Measurements from ENCODE around the gene ASXL1. TPM values are rescaled to one million over a fixed set of nuclear protein-coding genes. Genes with fewer than 3 reads are reported as not detected.
"Not testable (repeated sequence)": the region's sequence is repeated elsewhere in the genome, so short reads cannot be mapped to it uniquely, and the experiment has no call there.

ASXL1 gene
- total RNA-seq, 1 donor from 2014 or later = 79.1 TPM

DNA sequence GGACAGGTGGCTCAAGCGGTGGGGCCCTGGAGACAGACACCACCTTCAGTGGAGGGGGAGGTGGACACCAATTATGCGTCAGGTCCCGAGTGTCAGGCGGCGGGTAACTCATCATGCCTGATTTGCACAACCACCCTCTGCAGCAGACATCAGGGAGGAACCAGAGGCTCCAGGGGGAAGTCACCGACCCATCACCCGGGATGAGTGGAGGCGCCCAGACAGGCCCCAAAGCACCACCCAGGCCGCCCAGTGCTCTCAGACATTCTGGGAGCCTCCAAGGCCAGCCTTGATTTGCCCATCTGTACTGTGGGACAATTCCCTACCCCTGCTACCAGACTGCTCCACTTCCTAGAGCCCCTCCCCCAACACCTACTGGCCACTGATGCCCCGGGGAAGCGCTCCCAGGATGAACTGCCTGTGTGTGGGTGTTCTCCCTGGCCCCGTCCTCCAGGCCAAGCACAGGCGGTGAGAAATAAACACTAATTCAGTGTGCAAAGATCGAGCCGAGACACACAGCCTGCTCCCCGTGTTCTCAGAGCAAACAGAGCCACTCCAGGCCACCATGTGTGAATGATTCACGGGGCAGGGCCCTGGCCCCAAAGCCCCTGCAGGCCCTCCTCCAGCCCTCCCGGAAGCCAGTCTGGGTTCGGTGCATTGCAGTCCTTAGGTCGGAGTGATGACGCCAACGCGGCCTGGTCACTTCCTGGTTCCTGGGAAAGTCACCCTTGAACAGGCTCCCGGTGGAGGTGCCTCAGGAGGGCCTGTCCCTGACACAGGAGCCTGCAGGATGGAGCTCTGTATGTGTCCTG, 107.2 kb downstream of the ASXL1 start:
- H3K27ac ChIP-seq = peak overlapping the region; percentile 58
- peaks cover 50% of the 10 kb centered on the region for H3K4me1 ChIP-seq
- intact Hi-C loops (cut with DNase I) = no loop called here
- H3K27me3 ChIP-seq = no peaks in the 10 kb centered on the region
- TF ChIP-seq, protein P1, sequence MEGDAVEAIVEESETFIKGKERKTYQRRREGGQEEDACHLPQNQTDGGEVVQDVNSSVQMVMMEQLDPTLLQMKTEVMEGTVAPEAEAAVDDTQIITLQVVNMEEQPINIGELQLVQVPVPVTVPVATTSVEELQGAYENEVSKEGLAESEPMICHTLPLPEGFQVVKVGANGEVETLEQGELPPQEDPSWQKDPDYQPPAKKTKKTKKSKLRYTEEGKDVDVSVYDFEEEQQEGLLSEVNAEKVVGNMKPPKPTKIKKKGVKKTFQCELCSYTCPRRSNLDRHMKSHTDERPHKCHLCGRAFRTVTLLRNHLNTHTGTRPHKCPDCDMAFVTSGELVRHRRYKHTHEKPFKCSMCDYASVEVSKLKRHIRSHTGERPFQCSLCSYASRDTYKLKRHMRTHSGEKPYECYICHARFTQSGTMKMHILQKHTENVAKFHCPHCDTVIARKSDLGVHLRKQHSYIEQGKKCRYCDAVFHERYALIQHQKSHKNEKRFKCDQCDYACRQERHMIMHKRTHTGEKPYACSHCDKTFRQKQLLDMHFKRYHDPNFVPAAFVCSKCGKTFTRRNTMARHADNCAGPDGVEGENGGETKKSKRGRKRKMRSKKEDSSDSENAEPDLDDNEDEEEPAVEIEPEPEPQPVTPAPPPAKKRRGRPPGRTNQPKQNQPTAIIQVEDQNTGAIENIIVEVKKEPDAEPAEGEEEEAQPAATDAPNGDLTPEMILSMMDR (IDR thresholded peaks at IDR 0.05) = no peak
- ATAC-seq (peak; percentile 70), DNase-seq (peak; percentile 88)
- no peaks in the 10 kb centered on the region for H3K36me3 ChIP-seq
- no peaks in the 10 kb centered on the region for H3K9me3 ChIP-seq
- no peak overlapping the region for H3K4me3 ChIP-seq

DNA sequence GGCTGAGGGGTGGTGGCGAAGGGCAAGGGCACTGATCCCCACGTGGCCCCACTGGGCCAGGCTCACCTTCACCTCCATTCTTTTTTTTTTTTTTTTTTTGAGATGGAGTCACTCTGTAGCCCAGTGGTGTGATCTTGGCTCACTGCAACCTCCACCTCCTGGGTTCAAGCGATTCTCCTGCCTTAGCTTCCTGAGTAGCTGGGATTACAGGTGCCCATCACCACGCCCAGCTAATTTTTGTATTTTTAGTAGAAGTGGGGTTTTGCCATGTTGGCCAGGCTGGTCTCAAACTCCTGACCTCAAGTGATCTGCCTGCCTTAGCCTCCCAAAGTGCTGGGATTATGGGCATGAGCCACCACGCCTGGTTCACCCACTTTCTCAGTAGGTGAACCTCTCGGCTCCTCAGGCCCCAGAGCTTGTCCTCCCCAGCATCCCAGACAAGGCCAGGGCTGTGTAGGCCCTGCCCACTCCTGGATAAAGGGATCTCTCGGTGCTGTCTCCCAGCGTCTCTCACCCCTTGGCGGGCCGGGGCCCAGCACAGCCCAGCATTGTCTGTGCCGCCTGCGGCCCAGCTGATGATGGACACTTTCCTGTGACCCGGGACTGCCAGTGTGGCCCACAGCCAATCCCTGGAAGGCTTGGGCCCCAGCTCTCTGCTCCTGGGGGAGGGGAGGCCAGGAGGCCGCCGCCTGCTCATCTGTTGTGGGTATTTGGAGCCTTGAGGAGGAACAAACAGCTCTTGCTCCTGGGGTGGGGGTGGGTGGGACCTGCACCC, 108.0 kb downstream of the ASXL1 start:
- intact Hi-C loops (cut with DNase I) = not testable (repeated sequence)

DNA sequence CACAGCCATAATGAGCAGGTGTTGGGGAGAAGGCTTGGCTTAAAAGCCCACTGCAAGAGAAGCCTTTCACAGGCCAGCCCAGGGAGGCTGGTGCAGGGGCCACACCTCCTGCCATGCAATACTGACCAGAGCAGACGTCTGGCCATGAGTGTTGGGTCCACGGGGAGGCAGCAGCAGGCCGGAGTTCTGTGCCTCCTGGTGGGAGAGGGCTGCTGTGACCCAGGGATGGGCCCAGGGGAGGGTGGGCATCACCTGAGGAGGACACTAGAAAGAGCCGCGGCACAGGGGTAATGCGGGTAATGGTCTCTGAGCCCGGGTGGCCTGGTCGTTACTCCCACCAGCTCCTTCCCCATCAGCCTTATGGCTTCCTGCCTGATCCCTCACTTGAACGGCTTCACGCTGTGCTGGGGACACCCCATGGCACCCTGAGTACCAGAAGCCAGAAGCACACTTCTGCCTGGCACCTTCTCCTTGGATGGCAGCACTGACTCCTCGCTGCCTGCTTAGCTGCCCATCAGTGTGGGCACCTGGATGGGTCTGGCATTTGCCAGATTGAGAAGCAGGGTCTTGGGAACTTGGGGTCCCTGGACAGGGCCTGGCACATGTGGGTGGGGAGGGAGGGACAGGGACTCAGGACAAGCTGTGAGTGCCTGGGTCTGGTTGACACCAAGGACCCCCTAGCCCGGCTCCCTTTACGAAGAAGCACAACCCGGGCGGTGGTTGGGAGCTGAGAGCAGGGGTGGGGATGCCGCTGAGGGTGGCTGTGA, 108.8 kb downstream of the ASXL1 start:
- no peak overlapping the region for H3K4me3 ChIP-seq
- peak overlapping the region; percentile 58 for H3K27ac ChIP-seq
- H3K9me3 ChIP-seq = no peaks in the 10 kb centered on the region
- H3K4me1 ChIP-seq = peaks cover 57% of the 10 kb centered on the region
- H3K36me3 ChIP-seq = no peaks in the 10 kb centered on the region
- ATAC-seq (no peak), DNase-seq (no peak)
- TF ChIP-seq, protein P1 (IDR thresholded peaks at IDR 0.05) = no peak
- H3K27me3 ChIP-seq = no peaks in the 10 kb centered on the region
- intact Hi-C loops (cut with DNase I) = no loop called here

More for the DNA sequence above, 108.0 kb downstream of the ASXL1 start:
- H3K36me3 ChIP-seq, DNase-seq, ATAC-seq, H3K4me3 ChIP-seq, H3K9me3 ChIP-seq, H3K27me3 ChIP-seq: not testable (repeated sequence)
- peaks cover 57% of the 10 kb centered on the region for H3K4me1 ChIP-seq
- H3K27ac ChIP-seq = peak overlapping the region; percentile 58

DNA sequence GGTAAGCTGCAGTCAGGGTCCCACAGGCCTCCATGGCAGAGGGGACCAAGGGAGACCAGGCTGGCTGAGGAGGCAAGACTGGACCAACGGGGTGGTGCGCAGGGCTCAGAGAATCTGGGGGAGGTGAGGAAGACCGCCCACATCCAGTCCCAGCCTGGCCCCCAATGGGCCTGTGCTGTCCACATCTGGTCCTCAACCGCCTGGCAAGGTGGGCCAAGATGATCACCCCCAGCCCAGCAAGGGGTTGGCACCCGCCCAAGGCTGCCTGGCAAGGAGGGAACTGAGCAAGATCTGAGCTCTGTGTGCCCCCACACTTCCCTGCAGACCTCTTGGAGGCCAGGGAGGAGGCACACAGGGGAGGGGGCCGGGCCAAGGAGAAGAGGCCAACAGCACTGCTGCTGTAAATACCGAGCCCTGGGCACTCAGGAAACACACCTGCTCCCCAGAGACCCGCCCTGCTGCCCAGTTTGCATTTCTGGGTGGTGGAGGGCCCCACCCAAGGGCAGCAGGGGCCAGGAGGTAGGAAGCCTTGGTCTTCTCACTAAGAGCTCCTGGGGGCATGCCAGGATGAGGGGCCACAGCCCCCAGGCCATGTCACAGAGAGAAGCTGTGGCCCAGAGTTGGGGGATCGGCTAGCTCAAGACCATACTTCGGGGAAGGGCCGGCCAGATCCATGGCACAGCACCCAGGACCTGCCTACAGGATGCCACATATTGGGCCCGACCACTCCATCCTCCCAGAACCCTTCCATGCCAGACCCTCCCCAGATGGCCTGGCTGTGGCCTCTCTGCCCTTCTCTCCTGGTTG, 109.6 kb downstream of the ASXL1 start:
- Histone ChIP-seq H3K4me1 (peaks cover 59% of the 10 kb centered on the region), H3K27me3 (no peaks in the 10 kb centered on the region), H3K4me3 (no peak overlapping the region), H3K36me3 (no peaks in the 10 kb centered on the region), H3K27ac (peak overlapping the region; percentile 24), H3K9me3 (no peaks in the 10 kb centered on the region)
- intact Hi-C loops (cut with DNase I) = no loop called here
- ATAC-seq = no peak
- DNase-seq = no peak
- TF ChIP-seq, protein P1 (IDR thresholded peaks at IDR 0.05) = no peak

DNA sequence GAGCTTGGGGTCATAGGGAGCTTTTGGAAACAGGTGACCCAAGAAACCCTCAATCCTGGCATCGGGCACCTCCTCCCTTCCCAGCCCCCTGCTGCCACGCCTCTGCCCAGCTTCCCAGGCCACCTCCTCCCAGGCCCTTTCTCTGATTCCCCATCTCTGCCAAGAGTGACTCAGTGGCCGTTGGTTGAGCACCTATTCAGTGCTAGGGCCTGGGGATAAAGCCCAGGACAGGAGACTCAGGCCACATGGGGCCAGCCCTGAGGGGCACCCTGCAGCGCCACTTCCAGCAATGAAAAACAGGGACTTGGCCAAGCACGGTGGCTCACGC, 110.1 kb downstream of the ASXL1 start:
- TF ChIP-seq, protein P1 (IDR thresholded peaks at IDR 0.05) = no peak
- intact Hi-C loops (cut with DNase I) = no loop called here
- H3K36me3 ChIP-seq = no peaks in the 10 kb centered on the region
- no peak for DNase-seq
- H3K9me3 ChIP-seq = no peaks in the 10 kb centered on the region
- peaks cover 65% of the 10 kb centered on the region for H3K4me1 ChIP-seq
- H3K4me3 ChIP-seq = no peak overlapping the region
- no peaks in the 10 kb centered on the region for H3K27me3 ChIP-seq
- H3K27ac ChIP-seq = no peak overlapping the region
- ATAC-seq = no peak

All from upper lobe of right lung (tissue), 1 donor.